ENCODE data around the gene PLCL2.

DNA sequence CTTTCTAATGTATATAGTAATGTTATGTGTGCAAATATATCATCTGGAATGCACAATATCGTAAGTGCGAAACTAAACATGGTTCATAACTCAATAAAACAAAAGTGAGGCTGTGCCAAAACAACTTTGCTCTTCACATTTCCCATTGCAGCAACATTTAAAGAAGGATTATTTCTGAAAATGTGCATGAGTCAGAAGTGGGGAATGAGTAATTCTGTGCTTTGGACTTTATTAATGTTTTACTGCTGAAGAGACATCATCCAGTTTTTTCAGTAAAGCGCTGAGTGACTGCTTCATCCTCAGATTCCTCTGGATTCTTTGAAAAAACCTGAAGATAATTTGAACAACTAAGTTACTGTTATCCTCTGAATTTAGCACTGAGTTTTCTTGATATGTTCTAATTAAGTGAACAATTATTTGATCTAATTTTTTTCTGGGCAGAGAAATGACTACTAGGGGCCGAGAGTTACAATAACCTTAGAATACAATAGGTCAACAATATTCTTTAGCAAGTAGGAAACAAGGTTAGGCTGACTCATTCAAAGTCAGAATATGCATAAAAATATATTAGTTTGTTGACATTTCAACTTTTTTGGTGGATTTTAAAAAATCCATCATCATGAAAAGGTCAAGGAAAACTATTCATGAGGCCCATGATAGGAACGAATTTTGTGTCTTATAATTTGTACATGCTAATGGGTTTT, 20.0 kb upstream of the PLCL2 start:
- TF ChIP-seq, protein P1, sequence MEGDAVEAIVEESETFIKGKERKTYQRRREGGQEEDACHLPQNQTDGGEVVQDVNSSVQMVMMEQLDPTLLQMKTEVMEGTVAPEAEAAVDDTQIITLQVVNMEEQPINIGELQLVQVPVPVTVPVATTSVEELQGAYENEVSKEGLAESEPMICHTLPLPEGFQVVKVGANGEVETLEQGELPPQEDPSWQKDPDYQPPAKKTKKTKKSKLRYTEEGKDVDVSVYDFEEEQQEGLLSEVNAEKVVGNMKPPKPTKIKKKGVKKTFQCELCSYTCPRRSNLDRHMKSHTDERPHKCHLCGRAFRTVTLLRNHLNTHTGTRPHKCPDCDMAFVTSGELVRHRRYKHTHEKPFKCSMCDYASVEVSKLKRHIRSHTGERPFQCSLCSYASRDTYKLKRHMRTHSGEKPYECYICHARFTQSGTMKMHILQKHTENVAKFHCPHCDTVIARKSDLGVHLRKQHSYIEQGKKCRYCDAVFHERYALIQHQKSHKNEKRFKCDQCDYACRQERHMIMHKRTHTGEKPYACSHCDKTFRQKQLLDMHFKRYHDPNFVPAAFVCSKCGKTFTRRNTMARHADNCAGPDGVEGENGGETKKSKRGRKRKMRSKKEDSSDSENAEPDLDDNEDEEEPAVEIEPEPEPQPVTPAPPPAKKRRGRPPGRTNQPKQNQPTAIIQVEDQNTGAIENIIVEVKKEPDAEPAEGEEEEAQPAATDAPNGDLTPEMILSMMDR (IDR thresholded peaks at IDR 0.05), result no peak
- TF ChIP-seq POLR2AphosphoS5 (IDR thresholded peaks at IDR 0.05; ENCODE audit: insufficient read depth in 1 of 2, low read depth in 1 of 2), result no peak
- TF ChIP-seq POLR2A (IDR thresholded peaks at IDR 0.05), result no peak

All from vagina (tissue), 2 donors.